Keratinocyte (primary cell): ENCODE results near the gene DENND5B. TPM values are rescaled to one million over a fixed set of nuclear protein-coding genes. Genes with fewer than 3 reads are reported as not detected.
A peak's percentile ranks its signal among the peaks of the same experiment; 100 is the strongest.

Source experiments
- DNase-seq: peaks from one replicate; pipeline ENCODE4 v3.0.0-alpha.2; 2011; ENCODE audit warnings: low read depth, missing footprints, low spot score
- FAIRE-seq: peaks from 2 replicates; lab custom pipeline; 2011; peaks lifted over from hg19 to GRCh38; lab: Jason Lieb, UNC
- H2AFZ ChIP-seq: 2 replicates; pipeline ENCODE4 v1.6.0; 2012; ENCODE audit warnings: low read length, control low read depth, inconsistent platforms; ENCODE audit not compliant: control insufficient read depth
- H3K27ac ChIP-seq: 2 replicates; pipeline ENCODE4 v1.5.1; 2011; ENCODE audit warnings: low read length; ENCODE audit not compliant: control insufficient read depth, insufficient read depth
- H3K27me3 ChIP-seq: 3 replicates; pipeline ENCODE4 v1.6.0; 2011; ENCODE audit warnings: low read length; ENCODE audit not compliant: control insufficient read depth, insufficient read depth; ENCODE audit errors: extremely low read depth
- H3K36me3 ChIP-seq, 2 experiments: 2 replicates in 1 of 2; 3 replicates in 1 of 2; pipeline ENCODE4 v1.5.1; 2011; ENCODE audit warnings: low read length in 2 of 2, mild to moderate bottlenecking in 1 of 2; ENCODE audit not compliant: control insufficient read depth in 2 of 2, insufficient read depth in 2 of 2; ENCODE audit errors: extremely low read depth in 1 of 2
- H3K4me1 ChIP-seq: 3 replicates; pipeline ENCODE4 v1.5.1; 2011; ENCODE audit warnings: low read length; ENCODE audit not compliant: control insufficient read depth, insufficient read depth; ENCODE audit errors: extremely low read depth
- H3K4me2 ChIP-seq: 3 replicates; pipeline ENCODE4 v1.6.0; 2011; ENCODE audit warnings: low read depth, low read length; ENCODE audit not compliant: control insufficient read depth, insufficient read depth; ENCODE audit errors: extremely low read depth
- H3K4me3 ChIP-seq, 3 experiments: fragments of 200-600 bp in 1 of 3; sonication (generic) in 1 of 3; 2 replicates in 2 of 3; 3 replicates in 1 of 3; pipeline ENCODE4 v1.5.1; 2011 to 2016; ENCODE audit warnings: low read length in 3 of 3, mild to moderate bottlenecking in 3 of 3, control low read depth in 2 of 3, inconsistent platforms in 1 of 3, low read depth in 1 of 3, mixed read lengths in 1 of 3, mixed run types in 1 of 3, moderate library complexity in 1 of 3; ENCODE audit not compliant: control insufficient read depth in 2 of 3, insufficient read depth in 2 of 3; ENCODE audit errors: extremely low read depth in 1 of 3
- H3K79me2 ChIP-seq: 2 replicates; pipeline ENCODE4 v1.6.0; 2012; ENCODE audit warnings: low read length; ENCODE audit not compliant: control insufficient read depth, insufficient read depth
- H3K9ac ChIP-seq: 3 replicates; pipeline ENCODE4 v1.6.0; 2011; ENCODE audit warnings: low read length; ENCODE audit not compliant: control insufficient read depth, insufficient read depth; ENCODE audit errors: extremely low read depth
- H3K9me1 ChIP-seq: 3 replicates; pipeline ENCODE4 v1.6.0; 2011; ENCODE audit warnings: low read length; ENCODE audit not compliant: control insufficient read depth, insufficient read depth; ENCODE audit errors: extremely low read depth
- H3K9me3 ChIP-seq: 2 replicates; pipeline ENCODE4 v1.5.1; 2012; ENCODE audit warnings: low read depth, low read length; ENCODE audit not compliant: control insufficient read depth
- H4K20me1 ChIP-seq: 3 replicates; pipeline ENCODE4 v1.6.0; 2011; ENCODE audit warnings: low read length; ENCODE audit not compliant: control insufficient read depth, insufficient read depth; ENCODE audit errors: extremely low read depth
- CTCF ChIP-seq, 3 experiments: IDR thresholded peaks in 1 of 3; conservative IDR thresholded peaks in 1 of 3; optimal IDR thresholded peaks in 1 of 3; 2 replicates in 2 of 3; 3 replicates in 1 of 3; pipeline versions ENCODE3 to v1.5.1; 2011; ENCODE audit warnings: low read length in 3 of 3, mild to moderate bottlenecking in 3 of 3, moderate library complexity in 2 of 3, control low read depth in 1 of 3, inconsistent platforms in 1 of 3; ENCODE audit not compliant: insufficient read depth in 2 of 3; ENCODE audit errors: extremely low read depth in 1 of 3
- EZH2 ChIP-seq: IDR thresholded peaks from one replicate; pipeline ENCODE4 v1.6.1; 2012; ENCODE audit warnings: inconsistent platforms, mild to moderate bottlenecking, low read length, moderate library complexity
- dilution Hi-C: fragments of 300-500 bp; cut with MboI; formaldehyde crosslinking; loops from one replicate; pipeline ENCODE4 v1.7.0; 2020; ENCODE audit warnings: low sequenced_read_pairs; ENCODE audit not compliant: extremely low pct_ligation_motif_present
- polyA plus RNA-seq, 5 experiments: library from polyadenylated mRNA; depleted of rRNA in 3 of 5; stranded (reverse) in 3 of 5; stranded (forward) in 1 of 5; unstranded in 1 of 5; fragments of >200 nt; gene quantifications; 1 replicate in 1 of 5; 2 replicates in 3 of 5; 3 replicates in 1 of 5; pipeline versions ENCODE4 v1.2.1 to v1.2.3, GENCODE V29; 2011 to 2012; ENCODE audit warnings: missing spikeins in 2 of 5, low read depth in 1 of 5, low replicate concordance in 1 of 5

The DENND5B gene
- polyA plus RNA-seq, 1 donor (not counting 4 experiments of a cell fraction or from before 2014, with no cell fraction given), result 4.7 TPM

- no peaks in the 10 kb centered on the region for H3K79me2 ChIP-seq
- H4K20me1 ChIP-seq, result no peaks in the 10 kb centered on the region
- TF ChIP-seq CTCF (optimal IDR thresholded peaks at IDR 0.05 in 1 of 3, IDR thresholded peaks at IDR 0.05 in 1 of 3, conservative IDR thresholded peaks at IDR 0.05 in 1 of 3; ENCODE audit: extremely low read depth in 1 of 3, insufficient read depth in 2 of 3, low read length in 3 of 3) (no peak), EZH2 (no peak)
- H2AFZ ChIP-seq, result no peak overlapping the region
- DNase-seq (no peak), FAIRE-seq (no peak)
- peaks cover 10% of the 10 kb centered on the region for H3K4me1 ChIP-seq
- H3K27ac ChIP-seq, result no peak overlapping the region
- H3K9ac ChIP-seq, result no peak overlapping the region
- no peaks in the 10 kb centered on the region for H3K9me1 ChIP-seq
- no peaks in the 10 kb centered on the region for H3K9me3 ChIP-seq
- no peak overlapping the region for H3K4me2 ChIP-seq
- no peaks in the 10 kb centered on the region for H3K27me3 ChIP-seq
- dilution Hi-C loops, result no loop called here
- H3K36me3 ChIP-seq, result no peaks in the 10 kb centered on the region
- H3K4me3 ChIP-seq, result no peak overlapping the region
Observed at GRCh38 chr12:31536672-31537071, 54.3 kb downstream of the DENND5B start.

DNA sequence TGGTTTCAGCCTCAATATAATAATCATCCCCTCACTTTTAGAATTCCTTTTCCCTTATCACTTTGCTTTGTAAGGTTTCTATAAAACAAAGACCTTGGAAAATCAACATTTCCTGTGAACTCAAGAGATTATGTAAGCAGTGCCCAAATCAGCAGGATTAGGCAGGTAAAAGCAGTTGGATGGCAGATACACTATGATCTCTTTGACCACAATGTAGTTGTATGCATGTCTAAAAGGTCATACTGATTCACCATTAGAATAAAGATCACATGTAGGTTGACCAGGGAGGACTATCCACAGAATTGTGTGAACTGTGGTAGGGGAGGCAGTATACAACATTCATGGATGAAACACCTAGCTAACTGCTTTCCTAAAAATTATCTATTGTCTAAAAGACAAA, 57.5 kb downstream of the DENND5B start:
- Histone ChIP-seq H3K9me1 (no peaks in the 10 kb centered on the region), H2AFZ (no peak overlapping the region), H3K79me2 (no peaks in the 10 kb centered on the region), H3K36me3 (no peaks in the 10 kb centered on the region), H3K27ac (no peak overlapping the region), H3K27me3 (no peaks in the 10 kb centered on the region), H3K9me3 (no peaks in the 10 kb centered on the region), H3K9ac (no peak overlapping the region), H4K20me1 (no peaks in the 10 kb centered on the region), H3K4me2 (peak overlapping the region; percentile 29), H3K4me3 (no peak overlapping the region), H3K4me1 (peaks cover 10% of the 10 kb centered on the region)
- dilution Hi-C loops, result no loop called here
- DNase-seq (no peak), FAIRE-seq (peak; percentile 5)
- TF ChIP-seq CTCF (optimal IDR thresholded peaks at IDR 0.05 in 1 of 3, IDR thresholded peaks at IDR 0.05 in 1 of 3, conservative IDR thresholded peaks at IDR 0.05 in 1 of 3; ENCODE audit: extremely low read depth in 1 of 3, insufficient read depth in 2 of 3, low read length in 3 of 3) (no peak), EZH2 (no peak)
